ENCODE measurements around the gene IRAK2.

- TF ChIP-seq POLR2A (IDR thresholded peaks at IDR 0.05): no peak
- no peak for TF ChIP-seq CTCF (IDR thresholded peaks at IDR 0.05)
- TF ChIP-seq EP300 (IDR thresholded peaks at IDR 0.05): no peak
Measured at GRCh38 chr3:10262027-10262426, 97.3 kb downstream of the IRAK2 start.
